Activated CD4-positive, alpha-beta memory T cell treated with anti-CD3 and anti-CD28 coated beads, Interleukin-2, amount 10 ng/mL, durations not matched to agents 7 days and 5 days (primary cell): Measurements from ENCODE around the gene ZMIZ2. TPM values are rescaled to one million over a fixed set of nuclear protein-coding genes. Genes with fewer than 3 reads are reported as not detected.
A peak's percentile ranks its signal among the peaks of the same experiment; 100 is the strongest.
"Not testable (repeated sequence)": the region's sequence is repeated elsewhere in the genome, so short reads cannot be mapped to it uniquely, and the experiment has no call there.

ENCODE experiments used
- CTCF ChIA-PET: fragments of 350-600 bp; sonication (Branson Sonifier 250); formaldehyde crosslinking; loops from one replicate; lab custom pipeline; 2021; ENCODE audit warnings: antibody characterized with exemption, inconsistent platforms; lab: Charles Lee
- POLR2A ChIA-PET: fragments of 350-600 bp; sonication (Branson Sonifier 250); formaldehyde crosslinking; loops from one replicate; lab custom pipeline; 2021; ENCODE audit warnings: antibody characterized with exemption; lab: Charles Lee
- DNase-seq: peaks from one replicate; pipeline ENCODE4 v3.0.0-alpha.2; 2020
- H3K27ac Mint-ChIP-seq: one replicate; pipeline ENCODE4 v1.8.0; 2021; ENCODE audit warnings: mild to moderate bottlenecking, mixed read lengths
- H3K27me3 Mint-ChIP-seq: one replicate; pipeline ENCODE4 v1.8.0; 2021; ENCODE audit warnings: mixed read lengths
- H3K36me3 Mint-ChIP-seq: one replicate; pipeline ENCODE4 v1.8.0; 2021; ENCODE audit warnings: low read depth, mixed read lengths
- H3K4me1 Mint-ChIP-seq: one replicate; pipeline ENCODE4 v1.8.0; 2021; ENCODE audit warnings: mixed read lengths
- H3K4me3 Mint-ChIP-seq: one replicate; pipeline ENCODE4 v1.8.0; 2021; ENCODE audit warnings: mild to moderate bottlenecking, mixed read lengths
- H3K9me3 Mint-ChIP-seq: one replicate; pipeline ENCODE4 v1.8.0; 2021; ENCODE audit warnings: mixed read lengths
- total RNA-seq, 2 experiments: library from RNA; stranded (reverse); gene quantifications; one replicate each; pipeline ENCODE4 v1.2.3, GENCODE V29; 2021

Gene ZMIZ2
- total RNA-seq, 2 experiments from 2014 or later, result 85.2 to 91.4 TPM

DNA sequence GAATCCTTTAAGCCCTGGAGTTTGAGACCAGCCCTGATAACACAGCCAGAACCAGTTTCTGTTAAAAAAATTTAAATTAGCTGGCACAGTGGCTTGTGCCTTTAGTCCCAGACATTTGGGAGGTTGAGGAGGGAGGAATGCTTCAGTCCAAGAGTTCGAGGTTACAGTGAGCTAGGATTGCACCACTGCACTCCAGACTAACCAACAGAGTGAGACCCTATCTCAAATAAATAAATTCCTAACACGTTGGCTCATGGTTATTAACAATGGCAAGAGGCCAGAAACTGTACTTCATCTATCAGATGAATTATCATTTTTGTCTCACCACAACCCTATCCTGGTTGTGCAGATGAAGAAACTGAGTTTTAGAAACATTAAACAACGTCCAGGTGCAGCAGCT, 45.7 kb downstream of the ZMIZ2 start:
- ChIA-PET CTCF (no interaction called here), POLR2A (interaction anchor here (0.6 to 2.6 kb wide), 4 partner anchors 54 to 188 kb away, joined by 3 to 9 read pairs (median 6); partner anchors contain the start of genes H2AZ2, OGDH and PURB)
- Mint-ChIP-seq H3K4me1 (peaks cover 17% of the 10 kb centered on the region), H3K27me3 (no peaks in the 10 kb centered on the region), H3K36me3 (peaks cover 20% of the 10 kb centered on the region), H3K4me3 (no peak overlapping the region), H3K9me3 (no peaks in the 10 kb centered on the region), H3K27ac (no peak overlapping the region)
- DNase-seq, result no peak

DNA sequence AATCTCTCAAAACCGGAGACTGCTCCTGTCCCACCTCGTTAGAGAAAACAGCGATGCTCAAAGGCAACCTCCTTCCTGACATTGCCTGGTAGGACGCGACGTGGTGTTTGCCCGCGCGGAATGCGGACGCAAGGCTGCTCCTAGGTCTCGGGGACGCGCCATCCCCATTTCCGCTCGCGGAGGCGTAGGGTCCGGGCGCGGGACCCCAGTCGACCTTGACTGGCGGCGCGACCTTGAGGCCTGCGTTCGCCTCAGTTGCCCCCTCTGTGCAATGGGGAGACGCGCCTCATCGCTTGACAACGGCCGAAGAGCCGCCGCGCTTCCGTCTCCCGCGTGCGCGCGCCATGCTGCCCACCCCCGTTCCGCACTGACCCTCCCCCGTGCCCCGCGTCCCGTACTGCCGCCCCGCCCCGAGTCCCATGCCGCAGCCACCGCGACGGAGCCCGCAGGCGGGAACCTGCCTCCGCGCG, 47.4 kb downstream of the ZMIZ2 start:
- Mint-ChIP-seq H3K4me3 (peak overlapping the region; percentile 81), H3K36me3 (peaks cover 37% of the 10 kb centered on the region), H3K9me3 (no peaks in the 10 kb centered on the region), H3K27ac (peak overlapping the region; percentile 93), H3K4me1 (peaks cover 33% of the 10 kb centered on the region), H3K27me3 (no peaks in the 10 kb centered on the region)
- POLR2A ChIA-PET, result interaction anchor here (1.3 to 3.2 kb wide), 7 partner anchors 39 to 214 kb away, joined by 4 to 39 read pairs (median 5); partner anchors contain the start of genes OGDH, PURB and TMED4
- CTCF ChIA-PET, result interaction anchor here (0.6 kb wide), 1 partner anchor 209 kb away, joined by 3 read pairs; no protein-coding TSS in a partner anchor
- no peak for DNase-seq

GRCh38 chr7:44796504-44797328, 48.1 kb downstream of the ZMIZ2 start, which contains the start of gene PPIA:
TSS of gene PPIA (plus strand) at chr7:44796681. CDS start at chr7:44796725, 44 bp downstream.
- peak; percentile 99 for DNase-seq
- peaks cover 40% of the 10 kb centered on the region for H3K4me1 Mint-ChIP-seq
- H3K27me3 Mint-ChIP-seq, result no peaks in the 10 kb centered on the region
- CTCF ChIA-PET, result interaction anchor here (0.6 to 1.9 kb wide), 4 partner anchors 85 to 223 kb away, joined by 3 to 5 read pairs (median 4); partner anchors contain the start of genes DDX56 and OGDH
- peaks cover 43% of the 10 kb centered on the region for H3K36me3 Mint-ChIP-seq
- H3K9me3 Mint-ChIP-seq, result no peaks in the 10 kb centered on the region
- POLR2A ChIA-PET, result interaction anchor here (0.7 to 3.5 kb wide), 26 partner anchors 9 to 307 kb away, joined by 3 to 122 read pairs (median 5); partner anchors contain the start of genes DDX56, H2AZ2, NUDCD3 and OGDH
- H3K4me3 Mint-ChIP-seq, result peak within 1 kb of the TSS; percentile 81
- H3K27ac Mint-ChIP-seq, result peak within 1 kb of the TSS; percentile 93

- CTCF ChIA-PET, result interaction anchor here (0.6 to 1.9 kb wide), 13 partner anchors 11 to 224 kb away, joined by 3 to 10 read pairs (median 4); partner anchors contain the start of genes DDX56, H2AZ2, PURB and TMED4
- Mint-ChIP-seq H3K4me3 (peak overlapping the region; percentile 81), H3K27ac (peak overlapping the region; percentile 93), H3K27me3 (no peaks in the 10 kb centered on the region), H3K9me3 (no peaks in the 10 kb centered on the region), H3K4me1 (peaks cover 44% of the 10 kb centered on the region), H3K36me3 (peaks cover 52% of the 10 kb centered on the region)
- DNase-seq, result peak; percentile 89
- POLR2A ChIA-PET, result interaction anchor here (0.6 to 3.5 kb wide), 45 partner anchors 8 to 313 kb away, joined by 3 to 122 read pairs (median 4); partner anchors contain the start of genes DDX56, H2AZ2, NUDCD3 and OGDH
Measured at GRCh38 chr7:44797329-44798258, 48.9 kb downstream of the ZMIZ2 start.

- peak overlapping the region; percentile 81 for H3K4me3 Mint-ChIP-seq
- no peaks in the 10 kb centered on the region for H3K9me3 Mint-ChIP-seq
- H3K27me3 Mint-ChIP-seq, result no peaks in the 10 kb centered on the region
- DNase-seq, result no peak
- CTCF ChIA-PET, result interaction anchor here (0.7 to 1.9 kb wide), 11 partner anchors 9 to 217 kb away, joined by 3 to 10 read pairs (median 4); partner anchors contain the start of genes H2AZ2, PURB and TMED4
- POLR2A ChIA-PET, result interaction anchor here (0.6 to 3.5 kb wide), 28 partner anchors 9 to 312 kb away, joined by 3 to 122 read pairs (median 4); partner anchors contain the start of genes DDX56, H2AZ2, NUDCD3 and OGDH
- H3K27ac Mint-ChIP-seq, result peak overlapping the region; percentile 93
- peaks cover 58% of the 10 kb centered on the region for H3K36me3 Mint-ChIP-seq
- peaks cover 45% of the 10 kb centered on the region for H3K4me1 Mint-ChIP-seq
Measured at GRCh38 chr7:44798649-44799305, 50.1 kb downstream of the ZMIZ2 start.

GRCh38 chr7:44799939-44800338, 51.3 kb downstream of the ZMIZ2 start:
- Mint-ChIP-seq H3K9me3 (no peaks in the 10 kb centered on the region), H3K27ac (peak overlapping the region; percentile 7), H3K27me3 (no peaks in the 10 kb centered on the region), H3K36me3 (peaks cover 67% of the 10 kb centered on the region), H3K4me3 (no peak overlapping the region), H3K4me1 (peaks cover 44% of the 10 kb centered on the region)
- POLR2A ChIA-PET, result interaction anchor here (1.0 to 3.5 kb wide), 3 partner anchors 46 to 193 kb away, joined by 3 to 37 read pairs (median 6); partner anchors contain the start of gene OGDH
- CTCF ChIA-PET, result interaction anchor here (0.6 kb wide), 1 partner anchor 23 kb away, joined by 4 read pairs; no protein-coding TSS in a partner anchor
- DNase-seq, result no peak

DNA sequence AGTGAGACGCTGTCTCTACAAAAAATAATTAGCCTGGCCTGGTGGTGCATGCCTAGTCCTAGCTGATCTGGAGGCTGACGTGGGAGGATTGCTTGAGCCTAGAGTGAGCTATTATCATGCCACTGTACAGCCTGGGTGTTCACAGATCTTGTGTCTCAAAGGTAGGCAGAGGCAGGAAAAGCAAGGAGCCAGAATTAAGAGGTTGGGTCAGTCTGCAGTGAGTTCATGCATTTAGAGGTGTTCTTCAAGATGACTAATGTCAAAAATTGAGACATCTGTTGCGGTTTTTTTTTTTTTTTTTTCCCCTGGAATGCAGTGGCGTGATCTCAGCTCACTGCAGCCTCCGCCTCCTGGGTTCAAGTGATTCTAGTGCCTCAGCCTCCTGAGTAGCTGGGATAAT, 53.2 kb downstream of the ZMIZ2 start:
- ChIA-PET POLR2A (interaction anchor here (0.8 to 1.3 kb wide), 3 partner anchors 28 to 228 kb away, joined by 3 to 4 read pairs (median 4); partner anchors contain the start of genes DDX56 and OGDH), CTCF (interaction anchor here (1.5 kb wide), 1 partner anchor 51 kb away, joined by 6 read pairs; no protein-coding TSS in a partner anchor)
- no peak overlapping the region for H3K27ac Mint-ChIP-seq
- H3K36me3 Mint-ChIP-seq, result peaks cover 68% of the 10 kb centered on the region
- H3K4me1 Mint-ChIP-seq, result peaks cover 39% of the 10 kb centered on the region
- no peak for DNase-seq
- H3K9me3 Mint-ChIP-seq, result no peaks in the 10 kb centered on the region
- no peak overlapping the region for H3K4me3 Mint-ChIP-seq
- H3K27me3 Mint-ChIP-seq, result no peaks in the 10 kb centered on the region

DNA sequence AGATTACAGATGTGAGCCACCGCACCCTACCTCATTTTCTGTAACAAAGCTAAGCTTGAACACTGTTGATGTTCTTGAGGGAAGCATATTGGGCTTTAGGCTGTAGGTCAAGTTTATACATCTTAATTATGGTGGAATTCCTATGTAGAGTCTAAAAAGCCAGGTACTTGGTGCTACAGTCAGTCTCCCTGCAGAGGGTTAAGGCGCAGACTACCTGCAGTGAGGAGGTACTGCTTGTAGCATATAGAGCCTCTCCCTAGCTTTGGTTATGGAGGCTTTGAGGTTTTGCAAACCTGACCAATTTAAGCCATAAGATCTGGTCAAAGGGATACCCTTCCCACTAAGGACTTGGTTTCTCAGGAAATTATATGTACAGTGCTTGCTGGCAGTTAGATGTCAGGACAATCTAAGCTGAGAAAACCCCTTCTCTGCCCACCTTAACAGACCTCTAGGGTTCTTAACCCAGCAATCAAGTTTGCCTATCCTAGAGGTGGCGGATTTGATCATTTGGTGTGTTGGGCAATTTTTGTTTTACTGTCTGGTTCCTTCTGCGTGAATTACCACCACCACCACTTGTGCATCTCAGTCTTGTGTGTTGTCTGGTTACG, 53.9 kb downstream of the ZMIZ2 start:
- CTCF ChIA-PET, result no interaction called here
- DNase-seq, result no peak
- Mint-ChIP-seq H3K9me3 (no peaks in the 10 kb centered on the region), H3K4me1 (peaks cover 39% of the 10 kb centered on the region), H3K27me3 (no peaks in the 10 kb centered on the region), H3K4me3 (no peak overlapping the region), H3K36me3 (peaks cover 63% of the 10 kb centered on the region), H3K27ac (no peak overlapping the region)
- POLR2A ChIA-PET, result interaction anchor here (0.8 to 1.0 kb wide), 4 partner anchors 9 to 196 kb away, joined by 3 to 4 read pairs (median 4); partner anchors contain the start of gene OGDH

GRCh38 chr7:44803828-44804519, 55.3 kb downstream of the ZMIZ2 start:
- H3K27ac Mint-ChIP-seq, H3K27me3 Mint-ChIP-seq, H3K9me3 Mint-ChIP-seq, CTCF ChIA-PET, H3K4me3 Mint-ChIP-seq, DNase-seq: not testable (repeated sequence)
- Mint-ChIP-seq H3K4me1 (peaks cover 29% of the 10 kb centered on the region), H3K36me3 (peaks cover 49% of the 10 kb centered on the region)
- POLR2A ChIA-PET, result interaction anchor here (0.6 kb wide), 1 partner anchor 131 kb away, joined by 3 read pairs; no protein-coding TSS in a partner anchor

- H3K36me3 Mint-ChIP-seq, result peaks cover 32% of the 10 kb centered on the region
- H3K4me3 Mint-ChIP-seq, result no peak overlapping the region
- H3K27ac Mint-ChIP-seq, result no peak overlapping the region
- H3K4me1 Mint-ChIP-seq, result peaks cover 14% of the 10 kb centered on the region
- H3K9me3 Mint-ChIP-seq, result no peaks in the 10 kb centered on the region
- POLR2A ChIA-PET, result interaction anchor here (1.0 kb wide), 2 partner anchors 9 to 148 kb away, joined by 4 to 5 read pairs; partner anchors contain the start of gene PPIA
- no peak for DNase-seq
- CTCF ChIA-PET, result interaction anchor here (0.6 kb wide), 1 partner anchor 202 kb away, joined by 3 read pairs; no protein-coding TSS in a partner anchor
- H3K27me3 Mint-ChIP-seq, result no peaks in the 10 kb centered on the region
Measured at GRCh38 chr7:44805950-44806349, 57.3 kb downstream of the ZMIZ2 start.
